ENCODE results near the gene EXOC3L4. TPM values are rescaled to one million over a fixed set of nuclear protein-coding genes. Genes with fewer than 3 reads are reported as not detected.

The EXOC3L4 gene
- total RNA-seq, 1 donor from 2014 or later = not detected

DNA sequence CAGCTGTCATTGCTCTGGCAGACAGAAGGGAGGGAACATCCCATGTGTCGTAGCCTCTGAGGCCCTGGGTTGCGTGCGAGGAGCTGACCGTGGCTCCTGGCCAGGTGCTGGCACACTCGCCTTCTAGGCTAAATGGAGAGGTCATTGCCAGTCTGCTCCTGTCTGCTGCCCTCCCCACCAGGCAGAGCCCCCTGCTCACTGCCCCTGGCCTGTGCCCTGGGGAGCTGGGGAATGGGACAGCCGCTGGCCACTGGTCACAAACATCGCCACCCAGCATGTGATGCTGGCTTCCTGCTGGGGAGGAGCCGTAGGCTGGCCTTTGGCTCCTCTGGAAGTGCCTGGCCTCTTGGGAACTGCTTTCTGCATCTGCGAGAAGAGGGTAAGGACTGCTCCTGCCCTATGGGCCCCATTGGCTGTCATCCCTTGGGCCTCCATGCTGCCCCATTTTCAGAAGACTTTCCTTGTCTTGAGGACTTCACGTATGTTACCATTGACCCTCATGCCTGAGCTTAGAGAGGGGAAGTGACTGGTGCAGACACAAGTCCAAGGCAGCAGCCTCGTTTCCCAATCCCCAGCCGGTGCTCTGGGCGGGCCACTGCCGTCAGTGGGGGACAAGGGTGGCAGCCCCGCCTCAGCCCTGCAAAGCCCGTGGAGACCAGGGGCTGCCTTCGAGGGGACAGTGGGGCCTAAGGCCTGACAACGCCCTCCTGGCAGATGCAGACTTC is 26.8 kb downstream of the EXOC3L4 start:
- H3K27me3 ChIP-seq (ENCODE audit: insufficient read depth, low read length) = no peaks in the 10 kb centered on the region
- Mint-ChIP-seq H3K27ac (ENCODE audit: unreplicated experiment) (no peak overlapping the region), H3K4me1 (ENCODE audit: low read depth, unreplicated experiment) (peaks cover 5% of the 10 kb centered on the region), H3K9me3 (ENCODE audit: unreplicated experiment) (no peaks in the 10 kb centered on the region), H3K27me3 (ENCODE audit: low read depth, unreplicated experiment) (peaks cover 12% of the 10 kb centered on the region), H3K36me3 (ENCODE audit: low read depth, unreplicated experiment) (peaks cover 2% of the 10 kb centered on the region), H3K4me3 (ENCODE audit: unreplicated experiment) (no peak overlapping the region)
- no peak overlapping the region for H3K4me2 ChIP-seq (ENCODE audit: low read length)
- no peak for DNase-seq (ENCODE audit: low read depth)
- H2AFZ ChIP-seq (ENCODE audit: low read depth, low read length) = no peak overlapping the region
- H3K36me3 ChIP-seq (ENCODE audit: insufficient read depth, low read length) = no peaks in the 10 kb centered on the region
- H3K79me2 ChIP-seq (ENCODE audit: insufficient read depth, low read length) = no peaks in the 10 kb centered on the region
- no peak for TF ChIP-seq CTCF (IDR thresholded peaks at IDR 0.05; ENCODE audit: insufficient read depth, low read depth, low read length)
- TF ChIP-seq EZH2 (IDR thresholded peaks at IDR 0.05; ENCODE audit: insufficient read depth, low read length) = no peak
- H3K4me3 ChIP-seq (ENCODE audit: insufficient read depth, low read depth, low read length) = no peak overlapping the region
- H3K9ac ChIP-seq (ENCODE audit: low read length) = no peak overlapping the region
- no peak for FAIRE-seq
- H3K4me1 ChIP-seq (ENCODE audit: insufficient read depth, low read length) = peaks cover 25% of the 10 kb centered on the region
- H3K9me3 ChIP-seq (ENCODE audit: insufficient read depth, low read depth, low read length) = no peaks in the 10 kb centered on the region
- no peak overlapping the region for H3K27ac ChIP-seq (ENCODE audit: low read depth, low read length)
- H4K20me1 ChIP-seq (ENCODE audit: insufficient read depth, low read length) = peaks cover 24% of the 10 kb centered on the region

DNA sequence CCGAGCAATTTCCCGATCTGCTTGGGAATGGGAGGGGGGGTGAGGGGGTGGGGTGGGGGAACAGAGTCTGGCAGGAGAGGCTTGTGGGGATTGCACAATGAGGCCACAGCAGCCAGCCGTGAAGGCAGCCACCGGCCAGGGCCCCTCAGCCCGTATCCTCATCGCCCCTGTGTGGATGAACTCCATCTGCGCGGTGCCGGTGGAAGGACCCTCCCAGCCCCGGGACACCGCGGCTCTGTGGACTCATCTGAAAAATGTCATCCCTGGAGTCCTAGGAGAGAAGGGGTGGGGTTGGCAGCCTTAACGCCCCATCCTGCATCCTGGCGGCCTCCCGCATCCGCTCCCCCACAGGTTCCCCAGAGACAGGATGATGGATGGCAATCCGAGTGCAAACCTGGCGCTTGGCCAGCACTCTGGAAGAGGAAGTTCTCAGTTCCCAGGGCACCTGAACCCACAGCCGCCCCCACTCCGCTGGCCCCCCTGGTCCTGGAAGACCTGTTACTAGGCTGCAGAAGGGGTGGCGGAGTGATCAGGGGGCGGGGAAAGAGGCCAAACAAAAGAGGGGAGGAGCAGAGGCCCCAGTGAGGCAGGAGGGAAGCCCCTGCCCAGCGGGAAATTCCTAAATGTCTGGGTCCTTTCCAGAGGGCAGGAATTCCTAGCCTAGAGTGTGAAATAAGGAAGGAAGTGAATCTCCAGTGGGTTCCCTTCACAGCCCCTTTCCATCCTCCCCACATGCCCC is 27.5 kb downstream of the EXOC3L4 start:
- Histone ChIP-seq H3K4me3 (ENCODE audit: insufficient read depth, low read depth, low read length) (no peak overlapping the region), H3K79me2 (ENCODE audit: insufficient read depth, low read length) (no peaks in the 10 kb centered on the region), H3K4me2 (ENCODE audit: low read length) (peak overlapping the region; percentile 80), H3K36me3 (ENCODE audit: insufficient read depth, low read length) (no peaks in the 10 kb centered on the region), H3K27me3 (ENCODE audit: insufficient read depth, low read length) (no peaks in the 10 kb centered on the region), H3K9me3 (ENCODE audit: insufficient read depth, low read depth, low read length) (no peaks in the 10 kb centered on the region), H3K27ac (ENCODE audit: low read depth, low read length) (no peak overlapping the region), H4K20me1 (ENCODE audit: insufficient read depth, low read length) (peaks cover 29% of the 10 kb centered on the region), H3K4me1 (ENCODE audit: insufficient read depth, low read length) (peaks cover 25% of the 10 kb centered on the region), H3K9ac (ENCODE audit: low read length) (no peak overlapping the region), H2AFZ (ENCODE audit: low read depth, low read length) (peak overlapping the region; percentile 23)
- Mint-ChIP-seq H3K9me3 (ENCODE audit: unreplicated experiment) (no peaks in the 10 kb centered on the region), H3K27me3 (ENCODE audit: low read depth, unreplicated experiment) (peaks cover 13% of the 10 kb centered on the region), H3K4me1 (ENCODE audit: low read depth, unreplicated experiment) (peaks cover 4% of the 10 kb centered on the region), H3K36me3 (ENCODE audit: low read depth, unreplicated experiment) (peaks cover 2% of the 10 kb centered on the region), H3K27ac (ENCODE audit: unreplicated experiment) (no peak overlapping the region), H3K4me3 (ENCODE audit: unreplicated experiment) (no peak overlapping the region)
- FAIRE-seq = no peak
- TF ChIP-seq EZH2 (IDR thresholded peaks at IDR 0.05; ENCODE audit: insufficient read depth, low read length) (no peak), CTCF (IDR thresholded peaks at IDR 0.05; ENCODE audit: insufficient read depth, low read depth, low read length) (no peak)
- peak; percentile 66 for DNase-seq (ENCODE audit: low read depth)

- no peak overlapping the region for H3K27ac Mint-ChIP-seq (ENCODE audit: unreplicated experiment)
- Histone ChIP-seq H3K36me3 (ENCODE audit: insufficient read depth, low read length) (no peaks in the 10 kb centered on the region), H3K4me2 (ENCODE audit: low read length) (peak overlapping the region; percentile 80), H3K27ac (ENCODE audit: low read depth, low read length) (no peak overlapping the region), H2AFZ (ENCODE audit: low read depth, low read length) (peak overlapping the region; percentile 23), H3K27me3 (ENCODE audit: insufficient read depth, low read length) (no peaks in the 10 kb centered on the region), H3K9ac (ENCODE audit: low read length) (no peak overlapping the region), H4K20me1 (ENCODE audit: insufficient read depth, low read length) (peaks cover 32% of the 10 kb centered on the region), H3K9me3 (ENCODE audit: insufficient read depth, low read depth, low read length) (no peaks in the 10 kb centered on the region), H3K4me1 (ENCODE audit: insufficient read depth, low read length) (peaks cover 25% of the 10 kb centered on the region), H3K4me3 (ENCODE audit: insufficient read depth, low read depth, low read length) (no peak overlapping the region), H3K79me2 (ENCODE audit: insufficient read depth, low read length) (no peaks in the 10 kb centered on the region)
- DNase-seq (ENCODE audit: low read depth) (no peak), FAIRE-seq (no peak)
- H3K27me3 Mint-ChIP-seq (ENCODE audit: low read depth, unreplicated experiment) = peaks cover 14% of the 10 kb centered on the region
- H3K36me3 Mint-ChIP-seq (ENCODE audit: low read depth, unreplicated experiment) = peaks cover 2% of the 10 kb centered on the region
- H3K4me1 Mint-ChIP-seq (ENCODE audit: low read depth, unreplicated experiment) = peaks cover 4% of the 10 kb centered on the region
- TF ChIP-seq CTCF (IDR thresholded peaks at IDR 0.05; ENCODE audit: insufficient read depth, low read depth, low read length) (no peak), EZH2 (IDR thresholded peaks at IDR 0.05; ENCODE audit: insufficient read depth, low read length) (no peak)
- no peak overlapping the region for H3K4me3 Mint-ChIP-seq (ENCODE audit: unreplicated experiment)
- no peaks in the 10 kb centered on the region for H3K9me3 Mint-ChIP-seq (ENCODE audit: unreplicated experiment)
Measured at GRCh38 chr14:103122585-103122946, 28.0 kb downstream of the EXOC3L4 start.

Data from astrocyte (in vitro differentiated cells and primary cell).